Vagina (tissue), 2 donors: ENCODE data around the gene POLR2B.

Experiments
- CTCF ChIP-seq, 3 experiments: fragments of 450-650 bp in 2 of 3; fragments of 200-600 bp in 1 of 3; sonication (generic) in 1 of 3; IDR thresholded peaks; one replicate each; pipeline ENCODE4 v1.5.1; 2017 to 2019; ENCODE audit warnings: antibody characterized with exemption in 3 of 3, mild to moderate bottlenecking in 2 of 3, moderate library complexity in 2 of 3
- POLR2A ChIP-seq, 2 donors: fragments of 450-650 bp; IDR thresholded peaks; one replicate each; pipeline ENCODE4 v1.6.1; 2017; ENCODE audit warnings: antibody characterized with exemption in 2 of 2, mild to moderate bottlenecking in 2 of 2, moderate library complexity in 2 of 2

GRCh38 chr4:57063518-57063917, 84.8 kb downstream of the POLR2B start:
- TF ChIP-seq CTCF (IDR thresholded peaks at IDR 0.05) (no peak), POLR2A (IDR thresholded peaks at IDR 0.05) (no peak)
